DMS53 (cell line): ENCODE data around the gene PHKA1.
"Not testable (repeated sequence)": the region's sequence is repeated elsewhere in the genome, so short reads cannot be mapped to it uniquely, and the experiment has no call there.

Experiments used
- DNase-seq: peaks from one replicate; lab custom pipeline; 2025; lab: John Stamatoyannopoulos, UW

The PHKA1 gene

GRCh38 chrX:72666451-72666850 is 47.7 kb downstream of the PHKA1 start:
- DNase-seq = no peak

DNA sequence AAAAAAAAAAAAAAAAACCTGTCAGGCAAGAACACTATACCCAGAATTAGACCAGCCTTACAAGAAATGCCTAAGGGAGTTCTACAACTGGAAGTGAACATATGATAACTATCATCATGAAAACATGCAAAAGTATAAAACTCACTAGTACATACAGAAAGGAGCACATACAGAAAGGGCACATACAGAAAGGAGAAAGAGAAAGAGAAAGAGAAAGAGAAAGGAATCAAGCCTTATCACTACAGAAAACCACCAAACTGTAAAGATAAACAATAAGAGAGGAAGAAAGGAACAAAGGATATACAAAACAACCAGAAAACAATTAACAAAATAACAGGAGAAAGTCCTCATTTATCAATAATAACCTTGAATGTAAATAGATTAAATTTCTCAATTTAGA is 50.4 kb downstream of the PHKA1 start:
- DNase-seq = no peak

DNA sequence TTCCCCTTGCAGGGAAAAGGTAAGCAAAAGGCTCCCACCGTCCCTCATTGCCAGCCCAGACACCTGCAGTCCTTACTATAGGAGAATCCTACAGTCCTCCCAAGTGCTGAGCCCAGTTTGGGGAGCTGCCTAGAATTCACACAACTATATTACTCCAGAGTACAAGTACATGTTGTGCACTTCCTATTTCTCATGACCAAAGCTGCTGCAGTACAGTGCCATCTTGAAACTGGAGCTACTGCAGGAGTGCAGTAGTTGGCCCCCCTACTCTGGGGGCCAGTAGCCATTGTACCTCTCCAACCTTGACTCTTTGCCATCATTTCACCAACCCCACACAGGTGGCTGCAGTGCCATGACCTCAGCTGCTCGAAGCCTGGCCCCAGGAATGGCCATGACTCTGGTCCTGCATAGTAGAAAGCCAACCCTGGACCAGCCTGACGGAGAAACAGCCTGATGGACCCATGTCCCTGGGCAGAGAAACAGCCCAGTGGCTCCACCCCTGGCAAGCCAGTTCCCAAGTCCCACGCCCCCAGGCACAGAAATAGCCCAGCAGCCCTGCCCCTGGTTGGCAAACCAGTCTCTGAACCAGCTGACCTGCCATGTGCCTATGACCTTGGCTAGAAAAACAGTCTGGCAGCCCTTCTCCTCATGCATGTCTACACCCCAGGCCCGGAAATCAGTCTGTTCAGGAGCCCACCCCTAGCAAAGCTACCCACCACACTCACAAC is 51.9 kb downstream of the PHKA1 start:
- no peak for DNase-seq

GRCh38 chrX:72659723-72660122 is 54.4 kb downstream of the PHKA1 start:
- no peak for DNase-seq

DNA sequence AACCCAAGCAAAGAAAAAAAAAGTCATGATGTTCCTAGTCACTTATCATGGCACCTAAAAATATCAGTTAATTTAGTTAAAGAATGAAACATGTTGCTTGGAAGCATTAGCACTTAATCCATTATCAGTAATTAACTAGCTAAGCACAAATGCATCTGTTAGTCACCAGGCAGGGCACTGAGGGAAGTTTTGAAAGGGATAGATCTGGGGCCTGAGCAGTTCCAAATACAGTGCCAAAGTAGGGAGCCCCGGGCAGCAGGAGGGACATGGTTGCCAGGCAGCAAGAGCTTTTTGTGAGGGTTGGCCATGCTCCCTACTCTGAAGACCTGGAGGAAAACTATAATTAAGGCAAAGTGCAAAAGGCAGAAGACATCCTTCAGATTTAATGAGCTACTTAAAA is 62.0 kb downstream of the PHKA1 start:
- DNase-seq = no peak

GRCh38 chrX:72644946-72645345 is 69.2 kb downstream of the PHKA1 start:
- DNase-seq = no peak

DNA sequence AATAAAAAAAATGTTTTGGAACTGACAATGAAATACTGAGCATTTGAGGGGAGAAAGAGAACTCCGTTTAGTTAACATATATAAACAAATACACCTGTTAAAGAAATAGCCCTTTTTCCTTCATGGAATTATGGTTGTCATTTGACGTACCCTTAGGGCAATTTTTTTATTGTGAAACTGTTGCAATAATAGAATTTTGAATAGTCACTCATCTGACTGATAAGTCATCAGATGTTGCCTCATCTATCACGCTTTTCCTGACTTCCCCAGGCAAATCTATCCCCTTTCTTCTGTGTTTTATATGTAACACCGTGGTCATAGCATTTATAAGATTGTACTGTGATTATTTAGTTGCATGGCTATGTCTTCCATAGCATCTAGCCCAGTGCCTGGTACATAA is 72.5 kb downstream of the PHKA1 start:
- DNase-seq = no peak

DNA sequence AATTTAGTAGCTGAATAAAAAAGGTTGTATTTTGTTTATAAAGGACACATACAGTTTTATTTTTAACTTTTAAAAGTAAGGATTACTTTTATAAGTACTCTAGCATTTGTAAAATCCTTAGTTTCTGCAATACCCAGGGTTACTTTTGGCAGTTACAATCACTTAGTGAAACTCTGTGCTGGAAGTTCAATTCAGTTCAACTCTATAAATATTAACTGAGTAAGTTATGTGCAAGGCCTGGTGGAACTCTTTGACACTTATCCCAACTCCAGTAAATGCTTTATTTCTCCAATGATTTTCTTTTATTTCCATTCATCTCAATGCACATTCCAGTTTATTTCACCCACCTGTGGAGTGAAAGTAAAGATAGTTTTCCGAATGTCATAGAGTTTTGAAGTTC is 78.2 kb downstream of the PHKA1 start:
- no peak for DNase-seq

GRCh38 chrX:72634331-72634730 is 79.8 kb downstream of the PHKA1 start:
- DNase-seq = no peak

- no peak for DNase-seq
Observed at GRCh38 chrX:72630185-72630584, 83.9 kb downstream of the PHKA1 start.

DNA sequence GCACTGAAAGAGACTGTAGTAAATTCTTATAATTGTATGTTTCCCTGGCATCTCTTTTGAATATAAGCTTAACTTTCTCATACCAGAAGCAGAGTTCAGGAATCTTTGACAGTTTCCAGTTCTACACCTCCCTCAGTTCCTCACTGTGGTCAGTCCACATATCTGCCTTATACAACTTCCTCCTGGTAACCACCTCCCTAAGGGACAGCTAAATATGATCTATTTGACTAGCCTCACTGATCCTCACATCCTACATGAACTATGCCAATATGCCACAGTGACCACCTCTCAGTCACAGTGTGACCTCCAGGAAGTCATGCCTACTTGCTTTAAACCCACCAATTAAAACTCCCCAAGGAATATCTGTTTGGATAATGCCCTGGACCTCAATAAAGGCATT is 89.9 kb downstream of the PHKA1 start:
- no peak for DNase-seq

DNA sequence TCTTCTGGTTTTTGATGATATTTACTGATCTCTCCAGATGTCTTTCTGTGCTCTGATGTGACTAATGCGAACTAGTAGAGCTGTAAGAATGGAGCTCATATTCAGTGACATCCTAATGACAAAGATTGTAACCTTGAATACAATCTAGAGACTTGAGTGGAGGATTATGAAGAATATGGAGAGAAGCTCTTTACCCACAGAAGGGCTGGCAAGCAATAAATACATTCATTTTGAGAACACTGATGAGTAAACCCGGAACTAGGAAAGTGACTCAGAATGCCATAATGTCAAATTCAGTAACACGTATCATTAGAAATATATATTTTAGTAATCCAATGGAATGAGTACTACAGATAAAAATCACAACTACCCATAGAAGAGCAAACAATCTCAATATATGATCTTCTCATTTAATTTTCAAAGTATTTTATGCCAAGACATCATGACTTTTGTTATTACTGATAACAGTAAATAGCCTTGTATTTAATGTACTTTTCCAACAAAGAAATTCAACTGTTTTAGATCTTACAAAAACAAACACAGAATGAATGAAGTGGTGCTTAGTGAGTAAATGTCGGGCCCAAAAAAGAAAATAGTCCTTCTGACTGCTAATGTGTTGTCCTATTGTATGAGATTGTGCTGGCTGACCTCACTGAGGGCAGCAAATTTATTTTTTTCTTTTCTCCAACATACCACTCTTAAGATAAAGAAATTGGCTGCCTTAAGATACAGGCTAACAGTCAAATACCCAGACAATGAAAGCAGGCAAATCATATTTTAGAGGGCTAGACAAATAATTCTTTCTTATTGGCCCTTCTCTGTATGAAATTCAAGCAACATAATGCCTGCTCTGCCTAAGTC is 92.3 kb downstream of the PHKA1 start:
- DNase-seq = peak; percentile 54

GRCh38 chrX:72621163-72621562 is 92.9 kb downstream of the PHKA1 start:
- peak; percentile 77 for DNase-seq

GRCh38 chrX:72620550-72621145 is 93.5 kb downstream of the PHKA1 start:
- DNase-seq = peak; percentile 92

DNA sequence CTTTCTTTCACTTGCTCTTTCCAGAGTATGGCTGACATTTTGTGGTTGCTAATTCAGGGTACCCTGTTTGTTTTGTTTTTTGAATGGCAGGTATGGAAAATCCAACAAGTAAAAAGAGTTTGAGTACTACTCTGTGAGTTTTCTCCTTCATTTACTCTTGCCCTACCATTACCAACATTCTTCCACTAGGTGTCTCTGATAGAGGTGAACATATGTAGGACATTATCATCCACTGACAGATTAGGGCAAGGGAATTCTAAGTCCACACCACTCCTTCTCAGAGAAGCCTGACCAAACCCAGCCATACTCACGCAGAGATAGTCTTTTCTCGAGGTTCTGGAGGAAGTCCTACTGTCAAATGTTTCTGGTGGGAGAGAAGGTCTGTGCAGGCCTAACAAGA is 104.8 kb downstream of the PHKA1 start:
- peak; percentile 25 for DNase-seq

- DNase-seq = no peak
Observed at GRCh38 chrX:72604705-72605104, 109.4 kb downstream of the PHKA1 start.

DNA sequence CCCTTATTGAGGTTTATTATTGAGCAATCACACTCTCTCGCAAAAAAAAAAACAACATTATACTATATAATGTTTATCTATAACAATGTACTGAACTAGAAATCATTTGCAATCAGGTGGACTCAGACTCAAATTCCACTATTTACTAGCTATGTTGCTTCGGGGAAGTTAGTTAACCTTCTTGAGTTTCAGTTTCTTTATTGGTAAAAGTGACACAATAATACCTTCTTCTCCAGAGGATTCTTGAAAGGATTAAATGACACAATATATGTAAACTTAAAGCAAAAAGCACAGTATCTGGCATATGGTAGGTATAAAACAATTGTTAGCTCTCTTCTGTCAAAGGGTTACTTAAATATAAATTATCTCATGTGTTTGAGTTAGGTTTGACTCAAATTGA is 110.0 kb downstream of the PHKA1 start:
- no peak for DNase-seq

GRCh38 chrX:72591038-72591437 is 123.1 kb downstream of the PHKA1 start:
- DNase-seq = not testable (repeated sequence)

GRCh38 chrX:72584163-72584562 is 129.9 kb downstream of the PHKA1 start:
- DNase-seq = no peak

DNA sequence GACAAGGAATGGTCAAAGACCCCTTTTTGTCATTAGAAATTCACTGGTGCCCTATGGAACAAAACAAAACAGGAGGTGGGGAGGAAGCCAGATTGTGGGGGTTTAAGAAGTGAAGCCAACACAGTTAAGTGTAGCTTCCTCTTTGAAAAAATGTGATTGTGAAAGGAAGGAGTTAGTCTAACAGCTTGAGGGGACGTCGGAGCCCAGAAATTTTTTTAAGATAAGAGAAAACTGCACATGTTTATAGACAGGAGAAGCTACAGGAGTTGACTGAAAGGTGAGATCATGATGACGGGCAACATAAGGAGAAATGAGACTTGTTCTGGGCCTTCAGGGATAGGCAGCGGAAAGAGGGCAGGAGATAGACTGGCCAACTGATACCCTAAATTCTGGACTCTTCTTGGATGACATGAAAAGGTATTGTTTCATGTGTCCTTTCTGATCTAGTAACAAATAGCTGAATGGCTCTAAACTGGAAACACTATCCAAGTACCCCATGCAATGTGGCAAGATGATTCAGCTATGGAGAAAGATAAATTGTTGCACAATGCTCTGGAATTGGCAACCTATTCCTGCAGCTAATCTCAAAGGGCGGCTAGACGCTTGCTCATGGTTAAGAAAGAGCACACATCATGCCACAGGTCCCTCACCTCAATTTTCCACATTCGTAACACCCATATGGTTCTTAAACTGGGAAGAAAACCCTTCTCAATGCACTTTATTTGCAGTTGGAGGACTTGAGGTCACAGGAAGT is 137.8 kb downstream of the PHKA1 start:
- DNase-seq = no peak

DNA sequence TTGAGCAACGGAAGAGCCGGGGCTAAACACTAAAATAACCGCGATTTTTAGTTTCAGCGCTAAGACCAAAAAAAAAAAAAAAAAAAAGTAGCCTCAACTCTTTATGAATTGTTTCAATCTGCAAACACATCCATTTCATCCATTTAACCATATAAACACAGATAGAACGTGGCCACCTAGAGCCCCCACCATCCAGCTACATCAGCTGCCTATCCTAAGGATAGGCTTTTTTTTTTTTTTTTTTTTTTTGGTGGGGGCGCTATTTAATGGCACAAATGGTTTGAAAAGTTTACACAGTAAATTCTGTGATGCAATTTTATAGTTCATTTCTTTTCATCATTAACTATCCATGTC is 141.0 kb downstream of the PHKA1 start:
- DNase-seq = no peak
